Vagina (tissue), 2 donors: ENCODE results near the gene COPS2.

ENCODE experiments used
- POLR2A ChIP-seq, 2 donors: fragments of 450-650 bp; IDR thresholded peaks; one replicate each; pipeline ENCODE4 v1.6.1; 2017; ENCODE audit warnings: antibody characterized with exemption in 2 of 2, mild to moderate bottlenecking in 2 of 2, moderate library complexity in 2 of 2
- POLR2AphosphoS5 ChIP-seq, 2 donors: sonication (generic); formaldehyde crosslinking; IDR thresholded peaks; one replicate each; pipeline ENCODE4 v1.9.0; 2017; ENCODE audit warnings: antibody characterized with exemption in 2 of 2, mild to moderate bottlenecking in 2 of 2, low read depth in 1 of 2; ENCODE audit not compliant: insufficient read depth in 1 of 2

- TF ChIP-seq POLR2A (IDR thresholded peaks at IDR 0.05), result no peak
- TF ChIP-seq POLR2AphosphoS5 (IDR thresholded peaks at IDR 0.05; ENCODE audit: insufficient read depth in 1 of 2, low read depth in 1 of 2), result no peak
Observed at GRCh38 chr15:49116108-49116857, 39.1 kb downstream of the COPS2 start.
